GM19372 (cell line): Measurements from ENCODE around the gene GARIN5B.

Experiments used
- ATAC-seq: cut with Tn5 transposase; IDR thresholded peaks from one replicate; pipeline ENCODE4 v1.9.1; 2021; ENCODE audit warnings: mild to moderate bottlenecking, low read depth, moderate library complexity; ENCODE audit not compliant: unreplicated experiment

GARIN5B gene

DNA sequence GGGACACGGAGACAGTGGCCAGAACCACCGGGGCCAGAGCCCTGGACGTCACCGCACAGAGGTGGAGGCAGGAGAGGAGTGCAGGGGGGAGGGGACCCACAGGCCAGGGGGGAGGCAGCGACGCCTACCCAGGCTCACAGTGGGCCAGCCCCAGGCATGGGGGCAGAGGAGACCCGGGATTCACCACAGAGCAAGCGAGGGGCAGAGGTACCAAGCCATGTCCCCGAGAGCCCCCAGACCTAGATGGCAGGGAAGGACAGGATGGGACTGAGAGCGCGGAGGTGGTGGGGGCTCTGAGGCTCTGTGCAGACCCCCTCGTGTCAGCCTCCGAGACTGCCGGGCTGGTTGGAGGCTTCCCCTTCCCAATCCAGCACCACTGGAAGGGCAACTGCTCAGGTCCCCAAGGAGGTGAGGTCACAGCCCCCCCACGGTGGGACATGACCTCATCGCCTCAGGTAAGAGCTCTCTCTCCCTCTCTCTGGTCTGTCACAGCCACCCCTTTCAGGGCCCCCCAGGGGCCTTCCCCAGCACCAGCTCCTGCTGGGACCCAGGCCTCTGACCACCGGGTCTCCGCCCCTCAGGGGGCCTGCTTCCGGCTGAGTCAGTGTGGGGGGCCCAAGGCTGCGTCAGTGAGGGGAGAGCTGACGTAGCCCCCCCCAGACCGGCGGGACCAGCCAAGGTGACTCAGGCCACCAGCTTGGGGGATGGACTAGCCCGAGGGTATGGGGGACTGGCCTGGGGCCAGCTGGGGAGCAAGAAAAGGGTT, 9.4 kb upstream of the GARIN5B start:
- ATAC-seq, result no peak

DNA sequence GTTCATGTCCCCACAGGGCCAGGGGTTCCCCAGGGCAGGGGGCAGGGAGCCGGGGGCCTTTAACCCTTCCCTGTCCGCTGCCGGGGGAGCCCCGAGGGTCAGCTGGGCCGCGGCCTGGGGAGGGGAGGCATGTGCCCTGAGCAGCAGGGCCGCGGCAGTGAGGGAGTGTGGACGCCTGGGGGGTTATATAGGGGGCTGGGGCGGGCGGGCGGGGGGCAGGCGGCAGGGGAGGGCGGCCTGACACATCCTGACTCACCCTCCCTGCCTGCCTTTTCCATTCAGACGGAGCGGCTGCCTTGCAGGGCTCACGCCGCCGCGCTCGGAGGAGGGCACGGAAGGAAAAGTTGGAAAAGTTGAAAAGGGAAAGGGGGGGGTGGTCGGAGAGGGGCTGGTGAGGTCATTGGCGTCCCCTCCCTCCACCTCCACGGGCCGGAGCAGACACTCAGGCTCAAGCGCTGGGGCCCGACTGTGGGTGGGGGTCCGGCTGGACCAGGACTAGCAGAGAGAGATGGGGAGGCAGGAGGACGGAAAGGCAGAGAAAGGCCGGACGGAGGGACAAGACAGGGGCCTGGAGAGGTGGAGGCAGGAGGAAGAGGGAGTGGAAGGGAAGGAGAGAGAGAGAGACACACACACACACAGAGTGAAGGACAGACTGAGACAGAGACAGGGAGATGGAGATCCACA, 7.4 kb upstream of the GARIN5B start, which contains the start of gene IL11:
TSS of gene IL11 (minus strand) at position 159 of the 684 bp plus-strand sequence. CDS start at position 6, 153 bp downstream.
- no peak for ATAC-seq

DNA sequence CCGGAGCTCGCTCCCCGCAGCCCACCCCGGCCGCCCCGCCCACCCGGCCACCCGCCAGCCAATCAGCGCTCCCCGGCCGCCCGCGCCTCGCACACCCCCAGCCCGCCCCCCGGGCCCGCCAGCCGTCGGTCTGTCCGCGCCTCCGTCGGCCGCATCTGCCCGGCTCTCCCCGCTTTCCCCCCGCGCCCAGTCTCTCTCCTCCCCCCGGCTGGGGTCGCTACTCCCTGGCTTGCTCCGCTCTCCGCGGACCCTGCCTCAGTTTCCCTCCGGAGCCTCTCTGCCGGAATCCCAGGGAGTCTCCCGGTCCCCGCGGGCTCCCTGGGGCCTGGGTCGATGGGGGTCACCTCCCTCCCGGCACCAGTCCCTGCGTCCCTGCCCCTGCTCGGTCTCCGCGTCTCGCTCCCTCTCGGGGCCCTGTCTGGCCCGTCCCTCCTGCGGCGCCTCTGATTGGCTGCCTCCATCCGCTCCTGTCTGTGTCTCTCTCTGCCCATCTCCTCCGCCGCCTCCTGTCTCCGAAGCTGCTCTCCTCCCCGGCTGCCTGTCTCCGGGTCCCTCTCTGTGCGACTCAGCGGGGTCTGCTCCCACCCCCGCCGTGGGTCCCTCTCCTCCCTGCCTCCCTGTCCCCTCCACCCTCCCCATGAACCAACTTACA, 6.7 kb upstream of the GARIN5B start:
- ATAC-seq, result no peak

GRCh38 chr19:55368701-55369563, 5.9 kb upstream of the GARIN5B start:
- ATAC-seq, result no peak

DNA sequence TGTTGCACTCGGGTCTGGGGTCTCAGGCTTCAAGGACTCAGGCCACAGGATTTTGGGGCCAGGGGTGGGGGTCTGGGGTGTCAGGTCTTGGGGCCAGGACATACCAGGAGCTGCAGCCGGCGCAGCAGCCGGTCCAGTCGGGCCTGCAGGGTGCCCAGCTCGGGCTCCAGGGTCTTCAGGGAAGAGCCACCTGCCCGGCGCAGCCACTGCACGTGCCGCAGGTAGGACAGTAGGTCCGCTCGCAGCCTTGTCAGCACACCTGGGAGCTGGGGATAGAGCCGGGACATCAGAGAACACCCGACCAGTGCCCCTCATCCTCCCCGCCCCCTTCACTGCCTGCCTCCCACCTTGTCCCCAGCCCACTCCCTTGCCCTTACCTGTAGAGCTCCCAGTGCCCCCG, 5.0 kb upstream of the GARIN5B start:
- ATAC-seq, result no peak

- no peak for ATAC-seq
These were observed 3.7 kb upstream of the GARIN5B start for GRCh38 chr19:55366790-55367189.

DNA sequence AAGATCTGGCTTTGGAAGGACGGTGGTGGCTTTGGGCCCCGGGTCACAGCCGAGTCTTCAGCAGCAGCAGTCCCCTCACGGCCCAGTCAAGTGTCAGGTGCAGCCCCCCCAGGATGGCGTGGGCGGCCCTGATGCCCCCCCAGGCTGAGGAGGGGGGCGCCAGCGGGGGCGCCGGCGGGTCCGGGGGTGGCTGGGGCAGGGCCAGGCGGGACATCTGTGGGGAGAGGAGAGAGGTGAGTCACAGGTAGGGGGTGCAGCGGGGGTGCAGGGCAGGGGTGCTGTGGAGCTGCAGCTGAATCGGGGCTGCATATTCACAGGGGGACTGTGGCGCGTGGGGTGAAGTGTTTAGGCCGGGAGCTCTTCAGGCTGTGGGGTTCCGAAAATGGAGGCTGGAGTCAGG, 2.9 kb upstream of the GARIN5B start:
- ATAC-seq, result no peak

- ATAC-seq, result no peak
These were observed 2.2 kb upstream of the GARIN5B start for GRCh38 chr19:55365245-55365644.

GRCh38 chr19:55362174-55362989, 678 bp downstream of the GARIN5B start:
- no peak for ATAC-seq

- ATAC-seq, result no peak
These were observed 2.2 kb downstream of the GARIN5B start for GRCh38 chr19:55360902-55361301.

DNA sequence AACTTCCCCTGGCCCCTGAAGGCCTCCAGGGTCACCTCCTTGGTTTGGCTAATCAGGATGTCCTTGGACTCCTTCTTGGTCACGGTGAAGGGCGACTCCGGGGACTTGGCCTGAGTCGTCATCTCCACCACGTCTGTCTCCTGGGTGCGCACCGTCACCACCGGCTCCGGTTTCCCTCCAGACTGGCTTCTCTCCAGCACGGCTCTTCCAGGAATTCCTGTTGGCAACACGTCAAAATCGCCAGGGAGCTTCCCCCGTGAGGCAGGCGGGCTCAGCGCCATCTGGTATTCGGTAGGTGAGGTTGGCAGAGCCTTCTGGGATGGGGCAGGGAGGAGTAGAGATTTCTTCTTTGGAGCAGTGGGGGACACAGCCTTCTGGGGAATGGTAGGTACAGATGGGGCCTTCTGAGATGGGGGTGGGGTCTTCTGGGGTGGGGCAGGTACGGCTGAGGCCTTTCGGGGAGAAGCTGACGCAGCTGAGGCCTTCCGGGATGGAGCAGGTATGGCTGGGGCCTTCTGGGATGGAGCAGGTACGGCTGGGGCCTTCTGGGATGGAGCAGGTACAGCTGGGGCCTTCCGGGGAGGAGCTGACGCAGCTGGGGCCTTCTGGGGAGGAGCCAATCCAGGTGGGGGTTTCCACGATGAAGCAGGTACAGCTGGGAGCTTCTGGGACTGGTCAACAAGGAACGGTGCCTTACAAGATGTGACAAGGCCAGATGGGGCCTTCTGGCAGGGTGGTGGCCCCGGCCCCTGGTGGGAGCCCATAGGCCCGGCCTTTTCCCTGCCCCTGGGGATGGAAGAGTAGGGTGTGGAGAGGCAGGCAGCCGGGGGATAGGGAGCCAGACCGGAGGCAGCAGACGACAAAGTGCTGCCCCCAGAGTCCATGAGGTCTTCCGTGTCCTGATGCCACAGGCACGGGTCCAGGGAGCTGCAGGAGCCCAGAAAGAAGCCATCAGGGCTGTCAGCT, 3.8 kb downstream of the GARIN5B start:
- ATAC-seq, result no peak

DNA sequence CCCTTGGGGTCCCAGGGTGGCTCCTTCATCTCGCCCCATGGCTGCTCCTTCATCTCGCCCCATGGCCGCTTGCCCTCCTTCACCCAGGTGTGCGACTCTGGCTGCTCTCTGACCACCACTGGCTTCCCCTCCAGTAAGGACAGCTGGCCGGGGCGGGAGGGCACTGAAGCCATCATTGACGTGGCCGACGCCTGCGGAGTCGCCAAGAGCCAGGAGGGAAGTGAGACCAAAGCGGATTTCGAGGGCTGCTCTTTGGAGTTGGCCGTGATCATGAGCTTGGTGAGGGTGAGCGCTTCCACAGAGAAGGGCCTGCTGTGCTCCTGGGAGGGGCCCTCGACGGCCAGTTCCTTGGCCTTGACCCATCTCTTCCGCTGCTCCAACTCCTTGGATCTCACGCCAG, 4.6 kb downstream of the GARIN5B start:
- ATAC-seq, result no peak

GRCh38 chr19:55355213-55355821, 7.7 kb downstream of the GARIN5B start:
- no peak for ATAC-seq

DNA sequence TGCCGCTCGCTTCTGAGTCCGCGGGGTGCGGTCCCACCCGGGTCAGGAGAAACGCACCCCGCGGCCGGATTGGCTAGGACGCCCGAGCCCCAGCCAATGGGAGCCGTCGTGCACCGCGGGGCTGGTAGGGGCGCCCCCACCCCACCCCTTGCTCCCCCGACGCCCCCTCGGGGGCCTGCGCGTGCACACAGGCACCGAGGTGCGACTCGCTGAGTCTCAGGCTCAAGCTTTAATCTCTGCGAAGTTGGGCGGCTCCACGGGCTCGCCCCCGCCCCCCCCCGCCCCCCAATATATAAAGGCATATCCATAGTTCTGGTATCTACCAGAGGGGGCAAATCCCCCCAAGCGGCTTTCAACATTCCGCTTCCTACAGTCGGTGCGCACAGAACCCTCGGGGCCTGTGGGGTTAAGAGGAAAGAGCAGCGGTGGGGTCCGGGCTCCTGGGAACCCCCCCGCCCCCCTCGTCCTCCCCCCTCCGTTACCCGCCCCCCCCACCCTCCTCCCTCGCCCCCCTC, 8.3 kb downstream of the GARIN5B start, which contains the start of gene COX6B2:
TSS of gene COX6B2 (minus strand) at position 22 of the 515 bp plus-strand sequence. CDS start 198 bp downstream, outside the sequence.
- ATAC-seq, result no peak

DNA sequence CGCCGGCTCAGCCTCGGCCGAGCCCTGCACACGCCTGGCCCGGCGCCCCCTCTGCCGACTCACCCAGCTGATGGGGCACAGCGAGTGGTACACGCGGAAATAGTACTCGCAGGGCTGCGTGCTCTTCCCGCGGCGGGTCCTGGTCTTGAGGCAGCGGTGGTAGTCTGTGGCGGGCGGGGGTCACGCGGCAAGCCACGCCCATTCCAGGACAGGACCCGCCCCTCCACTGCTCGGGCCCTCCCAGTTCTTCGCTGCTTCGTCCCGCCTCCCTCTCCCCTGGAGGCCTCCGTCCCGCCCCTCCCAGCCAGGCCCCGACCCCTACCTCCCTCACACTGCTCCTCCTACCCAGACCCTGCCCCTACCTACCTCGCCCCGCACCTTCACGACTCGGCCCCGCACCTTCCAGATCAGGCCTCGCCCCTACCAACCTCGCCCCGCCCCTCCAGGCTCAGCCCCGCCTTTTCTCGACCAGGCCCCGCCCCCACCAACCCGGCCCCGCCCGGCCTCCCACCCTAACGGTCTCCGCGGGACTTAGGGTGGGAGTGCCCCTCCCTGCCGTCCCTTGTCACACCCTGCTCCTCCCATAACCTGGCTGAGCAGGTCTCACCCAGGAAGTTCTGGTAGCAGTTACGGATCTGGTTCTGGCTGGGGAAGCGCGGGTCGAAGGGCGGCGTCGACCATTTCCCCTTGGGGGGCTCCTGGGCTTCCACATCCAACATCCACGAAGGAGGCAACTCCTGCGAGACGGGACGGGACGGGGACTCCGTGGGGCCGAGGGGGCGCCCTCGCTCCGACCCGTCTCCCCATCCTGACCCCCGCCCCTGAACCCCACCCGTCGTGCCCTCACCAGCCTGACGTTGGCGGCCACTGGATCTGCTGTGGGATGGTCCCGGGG, 9.0 kb downstream of the GARIN5B start:
- no peak for ATAC-seq

DNA sequence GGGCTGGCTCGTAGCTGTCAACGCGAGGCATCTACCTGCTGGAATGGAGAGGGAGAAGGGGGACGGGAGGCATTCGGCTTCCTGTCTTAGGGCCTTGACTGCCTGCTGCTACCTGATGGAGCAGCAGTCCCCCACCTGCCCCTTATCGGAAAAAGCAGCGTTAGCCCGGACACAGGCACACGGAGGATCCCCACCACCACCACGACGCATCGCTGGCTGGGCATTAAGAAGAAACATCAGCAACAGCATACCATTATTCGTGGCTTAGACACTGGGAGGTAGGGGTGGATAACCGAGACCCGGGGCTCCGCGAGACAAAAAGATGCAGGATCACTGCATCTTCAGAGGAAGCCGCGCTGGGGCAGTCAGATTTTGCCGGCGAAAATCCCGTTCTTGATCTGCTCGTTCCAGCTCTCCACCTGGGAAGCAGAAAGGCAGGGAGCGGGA, 9.7 kb downstream of the GARIN5B start:
- no peak for ATAC-seq
